ENCODE measurements around the gene GLRX.

The GLRX gene

DNA sequence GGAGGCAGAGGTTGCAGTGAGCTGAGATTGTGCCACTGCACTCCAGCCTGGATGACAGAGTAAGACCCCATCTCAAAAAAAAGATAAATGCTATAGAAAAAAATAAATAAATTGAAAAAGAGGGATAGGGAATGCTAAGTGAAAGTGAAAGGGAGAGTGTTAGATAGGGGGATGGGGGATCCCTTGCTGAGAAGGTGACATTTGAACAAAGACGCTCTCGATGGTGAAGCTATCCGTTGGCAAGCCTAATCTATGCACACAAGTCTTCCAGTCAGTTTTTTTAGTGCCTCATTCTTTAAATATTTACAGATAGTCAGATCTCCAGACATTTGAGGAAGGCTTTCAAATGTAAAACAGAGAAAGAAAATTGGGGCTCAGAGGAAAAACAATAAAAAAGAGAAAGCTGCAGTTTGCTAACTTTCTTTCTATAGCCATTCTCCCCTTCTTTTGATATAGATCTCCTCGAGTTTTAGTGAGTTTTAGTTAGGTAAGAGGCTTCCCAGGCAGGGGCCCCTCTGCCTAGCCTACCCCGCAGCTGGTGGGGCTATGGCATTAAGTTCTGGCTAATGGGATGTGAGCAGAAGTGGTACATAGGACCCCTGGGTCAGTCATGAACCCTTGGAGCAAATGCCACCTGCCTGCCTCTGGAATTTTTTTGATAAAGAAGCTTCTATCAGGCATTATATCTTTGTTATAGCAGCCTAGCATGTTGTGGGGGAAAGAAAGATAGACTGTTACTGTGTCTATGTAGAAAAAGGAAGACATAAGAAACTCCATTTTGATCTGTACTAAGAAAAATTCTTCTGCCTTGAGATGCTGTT is 12.0 kb downstream of the GLRX start:
- in situ Hi-C loops (cut with MboI; ENCODE audit: low sequenced_read_pairs), result no loop called here

DNA sequence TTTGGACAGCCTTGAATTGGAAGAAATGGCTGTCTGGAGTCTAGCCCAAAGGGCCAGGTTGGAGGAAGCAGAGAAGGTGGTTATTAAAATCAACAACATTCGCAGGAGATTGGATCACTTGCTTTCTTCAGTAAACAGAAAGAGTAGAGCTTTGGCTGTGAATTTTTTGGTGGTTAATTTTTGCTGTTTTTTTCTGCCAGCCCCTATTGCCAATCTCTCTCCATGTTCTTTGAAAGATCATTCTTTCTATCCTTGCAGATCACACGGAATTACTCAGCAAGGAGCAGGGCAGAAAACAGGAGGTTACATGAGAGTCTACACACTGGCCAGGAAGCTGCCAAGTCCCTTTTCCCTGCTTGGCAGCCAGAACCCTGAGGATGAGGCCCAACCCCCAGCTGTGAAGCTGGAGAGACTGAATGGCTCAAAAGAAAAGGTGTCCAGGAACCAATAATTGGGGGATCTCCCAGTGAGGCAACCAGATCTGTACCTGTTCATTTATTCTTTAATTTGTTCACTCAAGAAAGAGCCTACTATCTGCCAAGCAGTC is 13.0 kb downstream of the GLRX start:
- in situ Hi-C loops (cut with MboI; ENCODE audit: low sequenced_read_pairs), result no loop called here

DNA sequence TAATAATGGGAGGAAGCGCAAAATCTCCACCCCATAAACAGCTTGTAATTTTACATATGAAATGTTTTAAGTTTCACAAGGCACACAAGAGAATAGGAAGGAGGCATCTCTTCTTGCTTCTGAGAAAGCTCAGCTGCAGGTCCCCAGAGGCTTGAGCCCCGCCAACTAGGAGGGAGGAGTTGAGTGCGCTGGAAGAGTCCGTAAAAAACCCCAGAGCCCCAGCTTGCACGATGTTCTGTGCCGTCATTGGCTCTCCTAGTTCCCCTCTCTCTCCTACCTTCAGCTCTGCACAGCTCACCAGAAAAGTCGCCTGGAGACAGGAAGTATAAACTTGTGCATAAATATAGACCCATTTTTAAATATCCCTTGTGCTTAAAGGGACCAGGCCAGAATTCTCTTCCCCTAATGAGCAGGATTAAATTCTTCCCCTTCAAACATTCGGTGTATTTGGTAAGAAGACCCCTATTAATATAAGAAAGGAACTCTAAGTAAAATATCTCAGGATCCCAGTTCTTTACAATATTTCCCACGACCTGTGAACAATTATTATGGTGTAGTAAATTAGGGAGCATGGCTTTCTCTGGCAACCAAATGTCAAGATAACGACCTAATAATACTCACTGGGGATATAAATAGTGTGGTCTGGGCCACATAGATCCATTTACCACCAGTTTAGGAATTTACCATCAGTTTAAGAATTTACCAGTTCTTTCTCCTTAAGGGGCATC is 13.7 kb downstream of the GLRX start:
- in situ Hi-C loops (cut with MboI; ENCODE audit: low sequenced_read_pairs), result no loop called here

DNA sequence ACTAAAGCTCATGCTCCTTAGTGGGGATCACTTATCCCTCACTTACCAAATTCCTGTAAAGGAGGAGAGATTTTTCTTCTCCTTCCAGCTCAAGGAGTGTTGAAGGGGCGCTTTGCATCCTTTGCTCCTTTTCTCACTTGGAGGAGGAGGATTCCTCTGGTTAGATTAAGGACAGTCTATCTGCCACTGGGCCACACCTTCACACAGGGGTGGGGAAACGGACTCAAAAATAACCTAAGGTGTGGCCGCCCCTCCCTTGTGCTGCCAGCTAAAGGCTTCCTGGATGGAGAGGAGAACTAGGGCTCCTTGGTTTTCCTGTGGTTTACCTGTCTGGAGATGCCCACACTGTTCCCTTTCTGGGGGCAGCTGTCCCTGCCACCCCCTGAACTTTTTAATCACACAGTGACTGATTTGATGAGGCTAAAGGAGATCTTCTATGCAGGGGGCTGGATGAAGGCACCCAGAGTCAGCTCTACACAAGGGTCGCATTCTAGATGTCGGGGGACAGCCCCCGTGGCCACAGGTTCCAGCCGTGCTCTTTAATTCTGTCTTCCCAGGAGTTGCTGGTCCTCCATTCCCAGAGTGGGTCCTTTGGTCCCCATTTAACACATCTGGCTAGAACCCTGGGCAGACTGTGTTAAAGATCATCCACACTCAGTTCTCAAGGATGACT is 14.4 kb downstream of the GLRX start:
- in situ Hi-C loops (cut with MboI; ENCODE audit: low sequenced_read_pairs), result no loop called here

DNA sequence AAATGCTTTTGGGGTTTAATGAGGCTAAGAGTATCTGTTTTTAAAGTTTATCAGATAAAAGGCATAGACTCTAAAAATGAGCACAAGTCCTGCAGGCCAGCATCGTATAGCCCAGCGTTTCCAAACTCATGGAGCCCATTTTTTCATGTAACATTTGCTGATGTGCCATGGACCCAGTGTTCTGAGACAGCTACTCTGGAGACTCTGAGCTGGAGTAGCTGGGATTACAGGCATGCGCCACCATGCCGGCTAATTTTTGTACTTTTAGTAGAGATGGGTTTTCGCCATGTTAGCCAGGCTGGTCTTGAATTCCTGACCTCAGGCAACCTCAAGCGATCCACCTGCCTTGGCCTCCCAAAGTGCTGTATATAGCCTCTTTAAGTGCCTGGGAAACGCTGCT is 15.8 kb downstream of the GLRX start:
- in situ Hi-C loops (cut with MboI; ENCODE audit: low sequenced_read_pairs), result no loop called here

DNA sequence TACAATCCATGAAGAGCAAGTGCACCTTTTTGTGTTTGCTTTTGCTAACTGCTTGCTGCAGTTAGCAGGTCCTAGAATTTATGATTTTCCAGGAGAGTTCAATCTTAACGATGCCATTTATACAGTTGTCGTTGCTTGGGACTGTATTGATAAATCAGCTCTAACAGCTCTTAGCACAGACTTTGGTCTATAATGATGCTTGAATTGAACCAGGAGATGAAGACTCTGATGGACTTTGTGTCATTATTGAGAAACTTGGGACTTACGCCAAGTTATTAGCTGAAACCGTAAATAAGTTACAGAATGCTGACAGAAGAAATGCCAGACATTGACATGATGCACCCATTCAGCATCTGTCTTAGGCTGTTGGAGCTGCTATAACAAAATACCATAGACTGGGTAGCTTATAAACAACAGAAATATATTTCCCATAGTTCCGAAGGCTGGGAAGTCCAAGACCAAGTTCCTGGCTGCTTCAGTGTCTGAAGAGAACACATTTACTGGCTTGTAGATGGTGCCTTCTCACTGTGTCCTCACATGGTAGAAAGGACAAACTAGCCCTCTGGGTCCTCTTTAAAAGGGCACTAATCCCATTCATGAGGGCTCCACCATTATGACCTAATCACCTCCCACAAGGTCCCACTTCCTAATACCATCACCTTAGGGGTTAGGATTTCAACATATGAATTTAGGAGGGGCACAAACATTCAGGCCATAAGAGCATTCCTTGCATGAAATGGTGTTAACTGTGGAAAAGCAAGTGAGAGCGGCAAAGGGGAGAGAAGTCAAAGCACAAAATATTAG is 17.6 kb downstream of the GLRX start:
- in situ Hi-C loops (cut with MboI; ENCODE audit: low sequenced_read_pairs), result no loop called here

DNA sequence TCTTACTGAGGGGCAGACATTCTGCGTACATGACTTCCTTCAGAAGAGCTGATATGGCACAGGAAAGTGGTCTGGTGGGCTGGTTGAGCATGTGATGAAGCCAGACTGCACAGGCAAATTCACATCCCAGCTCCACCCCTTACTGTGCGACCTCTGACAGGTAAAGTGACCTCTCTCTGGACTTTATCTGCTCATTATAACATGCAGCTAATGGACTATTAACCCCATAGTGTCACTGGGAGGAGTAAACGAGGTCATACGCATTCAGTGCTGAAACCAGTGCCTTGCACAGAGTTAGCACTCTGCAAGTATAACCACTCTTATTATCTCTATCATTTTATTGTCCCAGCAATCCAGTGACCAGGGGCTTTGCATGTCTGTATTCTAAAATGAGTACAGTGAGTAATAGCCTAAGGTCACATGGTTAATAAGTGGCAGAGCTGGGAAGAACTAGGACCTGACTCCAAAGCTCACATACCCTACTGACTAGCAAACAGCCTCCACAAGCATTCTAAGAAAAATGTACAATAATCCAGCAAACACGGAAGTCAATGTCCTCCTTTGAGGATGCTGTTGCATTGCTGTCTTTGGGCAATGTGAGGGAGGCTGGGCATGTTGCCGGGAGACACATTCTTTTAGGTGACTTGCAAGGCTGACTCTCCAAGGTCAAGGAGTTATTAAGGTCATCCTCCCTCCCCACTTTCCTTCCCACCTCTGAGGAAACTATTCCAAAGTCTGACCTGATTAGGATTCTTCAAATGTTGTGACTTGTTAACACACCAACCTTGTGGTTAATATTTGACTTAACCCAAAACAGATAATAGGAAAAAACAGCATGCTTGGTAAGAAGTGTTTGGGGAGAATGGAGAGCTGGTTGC is 19.0 kb downstream of the GLRX start:
- in situ Hi-C loops (cut with MboI; ENCODE audit: low sequenced_read_pairs), result no loop called here

DNA sequence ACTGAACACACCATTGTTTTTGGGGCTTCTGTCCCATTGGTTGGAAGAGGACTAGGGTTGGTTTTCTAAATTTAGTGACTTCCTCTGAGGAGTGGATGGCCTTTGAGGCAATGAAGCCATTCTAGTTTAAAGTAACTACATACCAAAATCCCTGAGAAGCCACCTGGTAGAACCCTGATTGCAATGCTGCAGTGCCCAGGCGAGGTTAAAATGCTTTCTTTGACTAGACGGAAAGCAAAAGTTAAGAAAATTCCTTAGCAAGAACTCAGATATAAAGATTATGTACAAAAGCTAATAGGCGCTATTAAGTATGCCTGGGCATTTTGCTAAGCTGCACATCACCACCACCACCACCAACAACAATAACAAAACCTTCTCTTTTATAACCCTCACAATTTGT is 20.6 kb downstream of the GLRX start:
- in situ Hi-C loops (cut with MboI; ENCODE audit: low sequenced_read_pairs), result no loop called here

DNA sequence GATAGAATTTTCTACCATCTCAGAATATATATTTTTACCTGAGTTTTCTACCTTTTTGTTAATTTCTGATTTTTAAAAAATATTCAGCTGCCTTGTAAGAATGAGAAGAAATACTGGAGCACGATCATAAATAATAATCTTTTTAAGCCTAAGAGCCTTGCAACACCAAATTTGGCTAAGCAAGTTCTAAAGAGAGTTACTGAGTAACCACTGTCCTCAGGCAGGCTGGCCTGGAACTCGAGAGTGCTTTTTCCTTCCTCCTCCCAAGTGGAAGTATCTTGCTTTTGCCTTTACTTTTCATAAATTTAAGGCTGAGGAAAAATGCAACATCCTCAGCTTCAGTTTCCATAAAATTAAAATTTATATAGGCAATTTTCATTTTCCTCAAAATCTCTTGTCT is 21.0 kb downstream of the GLRX start:
- in situ Hi-C loops (cut with MboI; ENCODE audit: low sequenced_read_pairs), result no loop called here

DNA sequence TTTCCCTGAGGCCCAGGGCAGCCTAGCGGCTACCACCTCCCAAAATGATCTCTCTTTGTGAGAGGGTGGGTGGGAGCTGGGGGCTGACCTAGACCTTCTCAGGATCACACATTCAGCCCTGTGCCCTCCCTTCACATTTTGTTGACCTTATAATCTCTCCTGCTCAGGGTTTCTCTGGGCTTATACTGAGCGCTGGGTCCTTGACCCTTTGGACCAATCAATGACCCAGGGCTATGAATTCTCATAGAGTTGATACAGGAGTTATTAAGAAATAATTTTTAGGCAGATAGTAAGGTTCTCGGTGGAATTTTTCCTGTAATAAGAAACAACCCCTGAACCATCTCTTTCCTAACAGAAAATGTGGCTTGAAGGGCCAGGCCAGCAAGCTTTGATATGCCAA is 22.0 kb downstream of the GLRX start:
- in situ Hi-C loops (cut with MboI; ENCODE audit: low sequenced_read_pairs), result no loop called here

DNA sequence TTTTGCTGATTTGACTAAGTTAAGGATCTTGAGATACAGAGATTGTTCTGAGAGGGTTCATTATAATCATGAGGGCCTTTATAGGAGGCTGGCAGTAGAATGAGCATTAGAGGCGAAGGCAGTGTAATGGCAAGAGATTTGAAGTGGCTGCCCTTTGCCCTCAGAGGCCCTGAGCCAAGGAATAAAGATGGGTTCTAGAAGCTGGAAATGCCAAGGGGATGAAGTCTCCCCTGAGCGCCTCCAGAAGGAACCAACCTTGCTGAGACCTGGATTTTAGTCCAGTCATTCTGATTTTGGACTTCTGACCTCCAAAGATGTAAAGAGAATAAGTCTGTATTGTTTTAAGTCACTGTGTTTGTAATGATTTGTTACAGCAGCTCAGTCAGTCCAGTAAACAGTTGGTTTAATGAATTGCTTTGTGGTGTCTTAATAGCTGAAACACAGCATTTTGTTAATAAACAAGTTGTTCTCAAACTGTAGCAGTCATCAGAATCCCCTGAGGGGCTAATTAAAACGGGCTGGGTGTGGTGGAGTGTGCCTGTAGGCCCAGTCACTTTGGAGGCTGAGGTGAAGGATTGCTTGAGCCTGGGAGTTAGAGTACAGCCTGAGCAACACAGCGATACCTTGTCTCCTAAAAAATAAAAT is 23.2 kb downstream of the GLRX start:
- in situ Hi-C loops (cut with MboI; ENCODE audit: low sequenced_read_pairs), result no loop called here

DNA sequence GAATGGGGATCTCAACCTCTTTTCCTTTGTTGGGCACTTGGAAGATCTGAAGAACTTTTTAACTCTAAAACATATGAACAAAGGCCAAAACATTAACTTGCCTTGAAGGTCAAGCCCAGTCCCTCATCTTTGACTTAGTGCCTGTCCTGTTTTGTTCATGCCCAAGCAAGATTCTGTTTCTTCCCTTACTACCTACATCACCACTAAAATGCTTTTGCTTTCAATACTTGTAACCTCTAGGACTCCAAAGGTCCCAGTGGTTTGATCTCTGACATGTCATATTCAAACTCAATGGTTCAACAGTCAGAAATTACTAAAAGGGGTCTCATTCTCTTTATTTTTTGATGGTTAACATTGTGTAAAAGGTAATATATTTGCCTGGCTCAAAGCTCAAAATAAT is 24.0 kb downstream of the GLRX start:
- in situ Hi-C loops (cut with MboI; ENCODE audit: low sequenced_read_pairs), result no loop called here

DNA sequence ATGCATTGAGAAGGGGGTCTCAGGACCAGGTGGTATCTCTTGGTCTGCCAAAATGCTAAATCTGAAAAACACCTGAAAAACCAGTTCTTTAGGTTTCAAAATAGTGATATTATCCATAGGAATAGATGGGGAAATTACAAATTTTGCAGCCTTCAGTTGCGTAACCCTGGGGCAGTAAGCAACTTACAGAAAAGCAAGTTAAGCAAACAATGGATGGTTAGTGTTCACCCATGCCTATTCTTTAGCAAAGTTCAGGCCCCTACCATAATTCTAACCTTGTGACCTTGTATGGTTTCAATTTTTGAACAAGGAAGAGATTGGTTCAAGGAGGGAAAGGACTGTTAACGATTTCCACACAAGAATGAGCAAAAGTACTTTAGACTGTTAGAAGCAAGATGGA is 24.5 kb downstream of the GLRX start:
- in situ Hi-C loops (cut with MboI; ENCODE audit: low sequenced_read_pairs), result no loop called here

DNA sequence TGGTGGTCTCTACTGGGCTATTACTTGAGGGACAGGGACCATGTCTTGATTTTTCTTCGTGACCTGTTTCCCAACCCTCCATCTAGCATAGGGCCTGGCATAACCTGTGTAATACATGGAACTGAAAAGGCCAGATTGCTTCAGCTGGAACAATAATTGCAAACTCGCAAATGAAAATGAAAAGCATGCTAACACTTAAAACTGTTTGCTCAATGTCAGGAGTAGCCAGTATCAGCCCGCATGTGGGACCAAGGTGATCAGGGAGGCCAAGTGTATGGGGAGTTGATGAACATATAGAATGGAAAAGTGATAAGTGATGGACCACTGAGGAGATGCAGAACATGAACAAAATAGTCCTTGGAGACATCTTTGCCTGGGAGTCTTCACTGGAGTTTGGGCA is 25.2 kb downstream of the GLRX start:
- in situ Hi-C loops (cut with MboI; ENCODE audit: low sequenced_read_pairs), result no loop called here

DNA sequence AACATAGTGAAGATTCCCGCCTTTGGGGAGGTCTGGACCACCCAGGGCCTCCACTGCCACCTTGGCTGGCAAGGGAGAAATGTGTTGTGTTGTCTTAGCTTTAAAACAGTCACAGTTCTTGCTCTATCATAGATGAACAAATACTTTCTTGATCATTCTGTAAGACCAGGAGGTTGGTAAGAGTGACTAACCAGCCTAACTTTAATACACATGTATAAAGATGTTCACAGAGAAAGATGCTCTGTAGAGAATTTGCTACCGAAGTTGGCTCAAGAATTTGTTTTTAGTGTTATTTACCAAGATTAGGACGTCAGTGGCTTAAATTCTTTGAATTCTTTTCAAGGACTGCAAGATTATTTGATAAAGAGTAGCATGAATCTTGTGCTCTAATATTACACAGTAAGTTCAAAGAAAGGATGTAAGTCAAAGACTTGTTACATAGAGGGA is 28.4 kb downstream of the GLRX start:
- in situ Hi-C loops (cut with MboI; ENCODE audit: low sequenced_read_pairs), result no loop called here

DNA sequence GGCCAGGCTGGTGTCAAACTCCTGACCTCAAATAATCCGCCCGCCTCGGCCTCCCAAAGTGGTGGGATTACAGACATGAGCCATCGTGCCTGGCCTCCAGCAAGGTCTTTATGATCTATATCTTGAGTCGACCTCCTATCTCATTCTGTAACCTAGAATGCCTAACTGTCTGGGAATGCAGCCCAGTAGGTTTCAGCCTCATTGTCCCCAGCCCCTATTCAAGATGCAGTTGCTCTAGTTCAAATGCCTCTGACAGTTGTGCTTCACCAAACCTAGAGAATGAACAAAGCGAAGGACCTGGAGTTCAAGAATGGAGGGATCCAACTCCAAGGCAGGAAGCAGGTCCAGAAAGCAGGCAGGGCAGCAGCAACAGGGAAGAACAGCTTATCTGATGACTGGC is 30.8 kb downstream of the GLRX start:
- in situ Hi-C loops (cut with MboI; ENCODE audit: low sequenced_read_pairs), result no loop called here

DNA sequence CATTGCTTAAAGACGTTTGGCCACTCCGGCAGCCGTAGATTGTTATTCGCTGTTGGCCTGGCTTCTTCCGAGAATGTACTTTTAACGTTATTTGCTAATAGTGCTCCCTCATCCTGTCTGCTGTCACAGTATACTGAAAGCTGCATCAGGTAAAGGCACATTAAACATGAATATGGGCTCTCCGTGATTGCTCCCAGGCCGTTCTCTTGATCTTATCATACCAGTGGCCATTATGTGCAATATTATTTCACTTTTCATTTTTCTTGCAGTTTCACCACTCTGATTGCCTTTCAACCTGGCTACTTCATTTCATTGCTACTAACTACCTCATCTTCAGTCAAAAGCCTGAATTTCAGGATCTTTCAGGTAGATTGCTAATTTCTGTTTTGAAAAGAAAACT is 34.0 kb downstream of the GLRX start:
- in situ Hi-C loops (cut with MboI; ENCODE audit: low sequenced_read_pairs), result no loop called here

DNA sequence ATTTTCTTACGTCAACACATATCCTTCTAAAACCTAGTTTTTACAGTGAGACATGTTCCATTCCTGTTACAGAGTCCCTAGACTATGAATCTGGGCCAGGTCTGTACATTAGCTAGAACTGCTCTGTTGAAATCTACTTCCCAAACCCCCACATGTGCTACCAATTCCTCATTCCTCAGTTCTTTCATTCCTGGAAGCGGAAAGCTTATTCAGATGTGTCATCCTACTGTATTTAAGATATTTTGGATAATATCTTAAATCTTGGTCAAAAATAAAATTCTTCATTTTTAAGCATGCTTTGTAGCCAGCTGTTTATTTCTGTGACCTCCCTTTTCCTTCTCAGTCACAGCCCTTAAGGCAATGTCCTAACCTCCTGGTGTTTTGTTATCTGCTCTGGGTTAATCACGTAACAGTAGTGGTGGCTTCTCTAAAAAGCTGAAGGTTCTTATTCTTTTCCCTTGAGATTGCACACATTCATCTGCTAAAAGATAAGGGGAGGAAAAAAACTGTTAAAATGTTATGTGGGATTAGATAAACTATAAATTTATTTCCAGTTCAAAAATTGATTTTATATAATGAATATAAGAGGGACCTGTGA is 35.6 kb downstream of the GLRX start:
- in situ Hi-C loops (cut with MboI; ENCODE audit: low sequenced_read_pairs), result no loop called here
